Activated CD4-positive, CD25-positive, alpha-beta regulatory T cell (primary cell): ENCODE results near the gene EPB41L5.
A peak's percentile ranks its signal among the peaks of the same experiment; 100 is the strongest.
"Not testable (repeated sequence)": the region's sequence is repeated elsewhere in the genome, so short reads cannot be mapped to it uniquely, and the experiment has no call there.

Experiments used
- DNase-seq, 4 experiments: peaks; one replicate each; lab custom pipeline; 2025; lab: John Stamatoyannopoulos, UW

Gene EPB41L5

GRCh38 chr2:120199817-120200459 lies 187.1 kb downstream of the EPB41L5 start:
- DNase-seq, result not testable (repeated sequence)

- no peak for DNase-seq
These were observed 190.6 kb downstream of the EPB41L5 start for GRCh38 chr2:120203251-120204021.

GRCh38 chr2:120204022-120204405 lies 191.1 kb downstream of the EPB41L5 start:
- no peak for DNase-seq

GRCh38 chr2:120204417-120204816 lies 191.5 kb downstream of the EPB41L5 start:
- DNase-seq, result no peak

GRCh38 chr2:120204945-120205670 lies 192.2 kb downstream of the EPB41L5 start:
- no peak for DNase-seq

GRCh38 chr2:120206022-120206581 lies 193.2 kb downstream of the EPB41L5 start:
- DNase-seq, result peak; percentile 11 to 34 (median 18)

GRCh38 chr2:120208381-120209353 lies 195.8 kb downstream of the EPB41L5 start:
- DNase-seq, result no peak

GRCh38 chr2:120209427-120210269 lies 196.8 kb downstream of the EPB41L5 start:
- DNase-seq, result no peak

- no peak for DNase-seq
These were observed 197.4 kb downstream of the EPB41L5 start for GRCh38 chr2:120210270-120210693.

GRCh38 chr2:120218181-120218580 lies 205.3 kb downstream of the EPB41L5 start:
- DNase-seq, result no peak

- DNase-seq, result no peak
These were observed 206.4 kb downstream of the EPB41L5 start for GRCh38 chr2:120219291-120219690.

GRCh38 chr2:120219766-120220165 lies 206.9 kb downstream of the EPB41L5 start:
- no peak for DNase-seq

GRCh38 chr2:120220756-120221155 lies 207.9 kb downstream of the EPB41L5 start:
- no peak for DNase-seq

GRCh38 chr2:120221616-120222015 lies 208.7 kb downstream of the EPB41L5 start:
- peak in 1 of 4 experiments; percentile 5 for DNase-seq

- no peak for DNase-seq
These were observed 209.5 kb downstream of the EPB41L5 start for GRCh38 chr2:120222186-120223033.

- peak; percentile 77 to 83 (median 82) for DNase-seq
These were observed 210.4 kb downstream of the EPB41L5 start, which contains the start of gene TMEM185B for GRCh38 chr2:120223034-120223912. Gene TMEM185B (minus strand): TSS chr2:120223400. CDS start chr2:120222976, 424 bp downstream.

- no peak for DNase-seq
These were observed 211.4 kb downstream of the EPB41L5 start for GRCh38 chr2:120224256-120224655.
